ENCODE data around the gene SDK2. TPM values are rescaled to one million over a fixed set of nuclear protein-coding genes. Genes with fewer than 3 reads are reported as not detected.

SDK2 gene
- total RNA-seq, 2 donors from 2014 or later = 0.26 to 0.33 TPM

GRCh38 chr17:73551759-73552158, 92.5 kb downstream of the SDK2 start:
- DNase-seq (no peak), ATAC-seq (no peak)
- H3K4me1 ChIP-seq = no peaks in the 10 kb centered on the region
- no peak overlapping the region for H3K4me3 ChIP-seq
- no peaks in the 10 kb centered on the region for H3K36me3 ChIP-seq (replicated peaks in 1 of 2; ENCODE audit: insufficient read depth in 1 of 2, low read depth in 2 of 2)
- H3K9me3 ChIP-seq = no peaks in the 10 kb centered on the region
- TF ChIP-seq, protein P1, sequence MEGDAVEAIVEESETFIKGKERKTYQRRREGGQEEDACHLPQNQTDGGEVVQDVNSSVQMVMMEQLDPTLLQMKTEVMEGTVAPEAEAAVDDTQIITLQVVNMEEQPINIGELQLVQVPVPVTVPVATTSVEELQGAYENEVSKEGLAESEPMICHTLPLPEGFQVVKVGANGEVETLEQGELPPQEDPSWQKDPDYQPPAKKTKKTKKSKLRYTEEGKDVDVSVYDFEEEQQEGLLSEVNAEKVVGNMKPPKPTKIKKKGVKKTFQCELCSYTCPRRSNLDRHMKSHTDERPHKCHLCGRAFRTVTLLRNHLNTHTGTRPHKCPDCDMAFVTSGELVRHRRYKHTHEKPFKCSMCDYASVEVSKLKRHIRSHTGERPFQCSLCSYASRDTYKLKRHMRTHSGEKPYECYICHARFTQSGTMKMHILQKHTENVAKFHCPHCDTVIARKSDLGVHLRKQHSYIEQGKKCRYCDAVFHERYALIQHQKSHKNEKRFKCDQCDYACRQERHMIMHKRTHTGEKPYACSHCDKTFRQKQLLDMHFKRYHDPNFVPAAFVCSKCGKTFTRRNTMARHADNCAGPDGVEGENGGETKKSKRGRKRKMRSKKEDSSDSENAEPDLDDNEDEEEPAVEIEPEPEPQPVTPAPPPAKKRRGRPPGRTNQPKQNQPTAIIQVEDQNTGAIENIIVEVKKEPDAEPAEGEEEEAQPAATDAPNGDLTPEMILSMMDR (IDR thresholded peaks at IDR 0.05) = no peak
- no peak for TF ChIP-seq POLR2A (IDR thresholded peaks at IDR 0.05)
- no peak overlapping the region for H3K27ac ChIP-seq
- intact Hi-C loops (cut with DNase I) = no loop called here
- 44 to 47% methylated on average over 3 of the region's 5 CpGs for WGBS, 2 donors
- no peaks in the 10 kb centered on the region for H3K27me3 ChIP-seq

GRCh38 chr17:73551144-73551543, 93.1 kb downstream of the SDK2 start:
- H3K4me1 ChIP-seq = no peaks in the 10 kb centered on the region
- DNase-seq (no peak), ATAC-seq (no peak)
- no peaks in the 10 kb centered on the region for H3K9me3 ChIP-seq
- no peak overlapping the region for H3K27ac ChIP-seq
- H3K4me3 ChIP-seq = no peak overlapping the region
- no peaks in the 10 kb centered on the region for H3K27me3 ChIP-seq
- TF ChIP-seq, protein P1 (IDR thresholded peaks at IDR 0.05) = no peak
- TF ChIP-seq POLR2A (IDR thresholded peaks at IDR 0.05) = no peak
- WGBS, 2 donors = 70 to 74% methylated on average over 15 to 20 of the region's 20 CpGs
- H3K36me3 ChIP-seq (replicated peaks in 1 of 2; ENCODE audit: insufficient read depth in 1 of 2, low read depth in 2 of 2) = no peaks in the 10 kb centered on the region
- intact Hi-C loops (cut with DNase I) = no loop called here

DNA sequence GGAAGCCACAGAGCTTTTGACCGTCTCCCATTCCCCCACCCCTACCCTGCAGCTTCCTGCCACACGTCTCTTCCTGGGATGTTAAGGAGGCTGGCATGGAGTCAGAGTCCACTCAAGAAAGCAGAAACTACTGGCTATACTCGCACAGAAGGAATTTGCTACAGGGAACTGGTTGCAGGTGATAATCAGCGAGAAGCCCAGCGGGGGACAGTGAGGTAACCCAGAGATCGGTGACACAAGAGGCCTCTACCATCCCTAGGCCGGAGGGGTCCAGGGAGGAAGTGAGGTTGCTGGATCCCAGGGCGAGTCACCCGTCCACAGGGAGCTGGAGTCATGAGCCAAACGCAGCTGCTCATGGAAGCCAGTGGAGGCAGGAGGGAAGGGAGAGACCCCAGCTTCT, 93.7 kb downstream of the SDK2 start:
- Histone ChIP-seq H3K9me3 (no peaks in the 10 kb centered on the region), H3K36me3 (replicated peaks in 1 of 2; ENCODE audit: insufficient read depth in 1 of 2, low read depth in 2 of 2) (no peaks in the 10 kb centered on the region), H3K4me1 (no peaks in the 10 kb centered on the region), H3K4me3 (no peak overlapping the region), H3K27ac (no peak overlapping the region), H3K27me3 (no peaks in the 10 kb centered on the region)
- 59 to 69% methylated on average over 8 to 10 of the region's 10 CpGs for WGBS, 2 donors
- DNase-seq (no peak), ATAC-seq (no peak)
- intact Hi-C loops (cut with DNase I) = no loop called here
- TF ChIP-seq POLR2A (IDR thresholded peaks at IDR 0.05) = no peak

DNA sequence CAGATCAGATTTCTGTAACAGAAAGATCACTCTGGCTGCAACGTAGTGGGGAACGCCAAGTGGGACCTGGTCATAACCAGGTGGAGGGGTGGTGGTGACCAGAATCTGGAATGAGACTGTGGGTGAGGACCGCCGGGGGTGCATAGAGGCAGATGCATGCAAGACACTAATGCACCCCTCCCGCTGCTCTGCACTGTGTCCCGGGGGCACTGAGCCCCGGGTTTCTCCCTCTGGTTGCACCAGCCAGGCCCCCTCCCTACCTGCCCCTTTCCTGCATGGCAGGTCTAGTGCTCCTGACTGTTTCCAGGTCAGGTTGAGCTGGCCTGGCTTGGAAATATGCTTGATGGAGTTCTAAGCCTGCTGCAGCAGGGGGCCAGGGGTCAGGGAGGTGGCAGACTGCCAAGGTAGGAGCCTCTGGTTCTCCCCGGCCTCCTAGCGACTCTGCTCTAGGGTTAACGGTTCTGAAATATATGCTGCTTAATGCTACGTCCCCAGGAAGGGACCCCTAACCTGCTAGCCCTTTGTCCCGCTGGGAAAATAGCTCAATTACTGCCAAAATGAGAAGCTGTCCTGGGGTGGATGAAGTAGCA, 94.3 kb downstream of the SDK2 start:
- intact Hi-C loops (cut with DNase I) = no loop called here
- DNase-seq = no peak
- TF ChIP-seq, protein P1 (IDR thresholded peaks at IDR 0.05) = no peak
- TF ChIP-seq POLR2A (IDR thresholded peaks at IDR 0.05) = no peak

GRCh38 chr17:73548620-73549311, 95.5 kb downstream of the SDK2 start:
- WGBS, 2 donors = 27 to 28% methylated on average over 11 of the region's 11 CpGs
- Histone ChIP-seq H3K36me3 (replicated peaks in 1 of 2; ENCODE audit: insufficient read depth in 1 of 2, low read depth in 2 of 2) (no peaks in the 10 kb centered on the region), H3K4me1 (no peaks in the 10 kb centered on the region), H3K9me3 (no peaks in the 10 kb centered on the region), H3K27ac (no peak overlapping the region), H3K4me3 (no peak overlapping the region), H3K27me3 (no peaks in the 10 kb centered on the region)
- TF ChIP-seq POLR2A (IDR thresholded peaks at IDR 0.05) = no peak
- TF ChIP-seq, protein P1 (IDR thresholded peaks at IDR 0.05) = no peak
- DNase-seq (no peak), ATAC-seq (no peak)
- intact Hi-C loops (cut with DNase I) = no loop called here

More for the DNA sequence above, 94.3 kb downstream of the SDK2 start:
- Histone ChIP-seq H3K27ac (no peak overlapping the region), H3K36me3 (replicated peaks in 1 of 2; ENCODE audit: insufficient read depth in 1 of 2, low read depth in 2 of 2) (no peaks in the 10 kb centered on the region), H3K4me3 (no peak overlapping the region), H3K4me1 (no peaks in the 10 kb centered on the region), H3K9me3 (no peaks in the 10 kb centered on the region), H3K27me3 (no peaks in the 10 kb centered on the region)
- 50 to 53% methylated on average over 9 to 12 of the region's 12 CpGs for WGBS, 2 donors
- ATAC-seq = no peak
